Loucy (cell line): ENCODE measurements around the gene MDGA2.

Source experiments
- H2AFZ ChIP-seq: fragments of 200-600 bp; sonication (generic); 2 replicates; pipeline ENCODE4 v1.6.0; 2016; ENCODE audit warnings: antibody characterized with exemption, mild to moderate bottlenecking, low read length, moderate library complexity
- H3F3A ChIP-seq: fragments of 200-600 bp; 2 replicates; pipeline ENCODE4 v1.6.0; 2016; ENCODE audit warnings: antibody characterized with exemption, low read depth, mild to moderate bottlenecking
- H3K27me3 ChIP-seq: fragments of 200-600 bp; sonication (generic); 2 replicates; pipeline ENCODE4 v1.6.1; 2014; ENCODE audit warnings: low read length, mild to moderate bottlenecking; ENCODE audit not compliant: insufficient read depth, poor library complexity, severe bottlenecking
- H3K36me3 ChIP-seq: fragments of 200-600 bp; sonication (generic); 2 replicates; pipeline ENCODE4 v1.6.1; 2016; ENCODE audit warnings: low read length; ENCODE audit not compliant: insufficient read depth
- H3K4me1 ChIP-seq: fragments of 200-600 bp; sonication (generic); 2 replicates; pipeline ENCODE4 v1.5.1; 2014; ENCODE audit warnings: low read length, mild to moderate bottlenecking; ENCODE audit not compliant: insufficient read depth, poor library complexity, severe bottlenecking
- H3K4me2 ChIP-seq: fragments of 200-600 bp; sonication (generic); 2 replicates; pipeline ENCODE4 v1.6.0; 2014; ENCODE audit warnings: antibody characterized with exemption, low read length, low read depth, mild to moderate bottlenecking; ENCODE audit not compliant: poor library complexity, severe bottlenecking
- H3K4me3 ChIP-seq: fragments of 200-600 bp; sonication (generic); 2 replicates; pipeline ENCODE4 v1.5.1; 2014; ENCODE audit warnings: low read length, mild to moderate bottlenecking, mixed read lengths; ENCODE audit not compliant: poor library complexity, severe bottlenecking
- H3K79me2 ChIP-seq: fragments of 200-600 bp; sonication (generic); 2 replicates; pipeline ENCODE4 v1.6.1; 2014; ENCODE audit warnings: low read length; ENCODE audit not compliant: insufficient read depth
- H3K9ac ChIP-seq: fragments of 200-600 bp; sonication (generic); 2 replicates; pipeline ENCODE4 v1.6.0; 2014; ENCODE audit warnings: mild to moderate bottlenecking, low read depth, low read length, moderate library complexity; ENCODE audit not compliant: poor library complexity, severe bottlenecking
- H3K9me2 ChIP-seq: fragments of 200-600 bp; sonication (generic); replicated peaks from 2 replicates; pipeline ENCODE4 v1.6.1; 2016; ENCODE audit warnings: low read depth, low read length, mixed read lengths
- H3K9me3 ChIP-seq: fragments of 200-600 bp; sonication (generic); 2 replicates; pipeline ENCODE4 v1.6.1; 2014; ENCODE audit warnings: mild to moderate bottlenecking, antibody characterized with exemption, low read length, low read depth; ENCODE audit not compliant: insufficient read depth
- H4K20me1 ChIP-seq: fragments of 200-600 bp; sonication (generic); 2 replicates; pipeline ENCODE4 v1.6.0; 2014; ENCODE audit warnings: antibody characterized with exemption, low read length, mild to moderate bottlenecking; ENCODE audit not compliant: insufficient read depth, poor library complexity, severe bottlenecking
- CTCF ChIP-seq: fragments of 200-600 bp; sonication (generic); conservative IDR thresholded peaks from 2 replicates; pipeline ENCODE4 v1.5.1; 2014; ENCODE audit warnings: mild to moderate bottlenecking, antibody characterized with exemption, low read length
- EZH2phosphoT487 ChIP-seq: fragments of 200-600 bp; IDR thresholded peaks from 2 replicates; pipeline ENCODE4 v1.6.1; 2018; ENCODE audit warnings: antibody characterized with exemption, mild to moderate bottlenecking, moderate library complexity, borderline replicate concordance

The MDGA2 gene

GRCh38 chr14:46985529-46986380 is 689.6 kb downstream of the MDGA2 start:
- Histone ChIP-seq H3K4me1 (no peaks in the 10 kb centered on the region), H4K20me1 (no peaks in the 10 kb centered on the region), H3K4me3 (no peak overlapping the region), H3K9me2 (no peaks in the 10 kb centered on the region), H3K4me2 (no peak overlapping the region), H3K27me3 (no peaks in the 10 kb centered on the region), H3K9ac (no peak overlapping the region), H3K36me3 (no peaks in the 10 kb centered on the region), H3K9me3 (no peaks in the 10 kb centered on the region), H2AFZ (no peak overlapping the region), H3K79me2 (no peaks in the 10 kb centered on the region), H3F3A (no peaks in the 10 kb centered on the region)
- TF ChIP-seq EZH2phosphoT487 (no peak), CTCF (no peak)

- Histone ChIP-seq H3K4me1 (no peaks in the 10 kb centered on the region), H3K79me2 (no peaks in the 10 kb centered on the region), H3K4me3 (no peak overlapping the region), H3K9me2 (no peaks in the 10 kb centered on the region), H3K4me2 (no peak overlapping the region), H3K9ac (no peak overlapping the region), H3K9me3 (no peaks in the 10 kb centered on the region), H2AFZ (no peak overlapping the region), H4K20me1 (no peaks in the 10 kb centered on the region), H3K36me3 (no peaks in the 10 kb centered on the region), H3F3A (no peaks in the 10 kb centered on the region), H3K27me3 (no peaks in the 10 kb centered on the region)
- TF ChIP-seq CTCF: no peak
- no peak for TF ChIP-seq EZH2phosphoT487
Measured at GRCh38 chr14:46973295-46973694, 702.1 kb downstream of the MDGA2 start.

GRCh38 chr14:46964378-46964777 is 711.0 kb downstream of the MDGA2 start:
- H3K9ac ChIP-seq: no peak overlapping the region

More at GRCh38 chr14:46964378-46964777, 711.0 kb downstream of the MDGA2 start:
- Histone ChIP-seq H2AFZ (no peak overlapping the region), H3K9me2 (no peaks in the 10 kb centered on the region), H4K20me1 (no peaks in the 10 kb centered on the region), H3K79me2 (no peaks in the 10 kb centered on the region), H3K36me3 (no peaks in the 10 kb centered on the region), H3K27me3 (no peaks in the 10 kb centered on the region), H3K4me1 (no peaks in the 10 kb centered on the region), H3K4me3 (no peak overlapping the region), H3K9me3 (no peaks in the 10 kb centered on the region), H3K4me2 (no peak overlapping the region), H3F3A (no peaks in the 10 kb centered on the region)
- TF ChIP-seq EZH2phosphoT487: no peak
- no peak for TF ChIP-seq CTCF
